SK-N-SH (cell line): ENCODE results near the gene MED6. TPM values are rescaled to one million over a fixed set of nuclear protein-coding genes. Genes with fewer than 3 reads are reported as not detected.

ENCODE experiments used
- CTCF ChIA-PET: fragments of 300-600, 350-600 bp; formaldehyde crosslinking; extraction: SDS; loops from one replicate; lab custom pipeline; 2021; lab: Yijun Ruan, JAX
- POLR2A ChIA-PET: fragments of 350-600 bp; sonication (Branson Sonifier 250); formaldehyde crosslinking; extraction: SDS; loops from one replicate; lab custom pipeline; 2020; ENCODE audit warnings: antibody characterized with exemption, inconsistent platforms; lab: Yijun Ruan, JAX
- DNase-seq: peaks from one replicate; pipeline ENCODE4 v3.0.0; 2012
- H2AFZ ChIP-seq: fragments of 200-600 bp; sonication (generic); 2 replicates; pipeline ENCODE4 v1.8.1; 2016; ENCODE audit warnings: antibody characterized with exemption, mild to moderate bottlenecking, low read depth
- H3F3A ChIP-seq: fragments of 200-600 bp; sonication (generic); replicated peaks from 2 replicates; pipeline ENCODE3; 2016; ENCODE audit warnings: antibody characterized with exemption, mild to moderate bottlenecking; ENCODE audit not compliant: insufficient read depth
- H3K27ac ChIP-seq, 2 experiments: fragments of 200-500 bp in 1 of 2; fragments of 200-600 bp in 1 of 2; sonication (Bioruptor generic) in 1 of 2; sonication (generic), shearing (Covaris generic) in 1 of 2; 2 replicates each; pipeline versions ENCODE4 v1.5.1 to v1.6.1; 2014 to 2016; ENCODE audit warnings: low read depth in 2 of 2, inconsistent platforms in 1 of 2, low read length in 1 of 2, mild to moderate bottlenecking in 1 of 2, mixed read lengths in 1 of 2
- H3K27me3 ChIP-seq: fragments of 200-600 bp; sonication (generic), shearing (Covaris generic); 2 replicates; pipeline ENCODE4 v1.6.1; 2016; ENCODE audit warnings: mixed run types; ENCODE audit not compliant: insufficient read depth
- H3K36me3 ChIP-seq, 2 experiments: fragments of 200-500 bp in 1 of 2; fragments of 200-600 bp in 1 of 2; sonication (Bioruptor generic) in 1 of 2; sonication (generic) in 1 of 2; replicated peaks in 1 of 2; 2 replicates each; pipeline versions ENCODE3 to v1.5.1; 2014 to 2016; ENCODE audit warnings: low read length in 1 of 2, mild to moderate bottlenecking in 1 of 2; ENCODE audit not compliant: insufficient read depth in 2 of 2, control insufficient read depth in 1 of 2
- H3K4me1 ChIP-seq, 2 experiments: fragments of 200-500 bp in 1 of 2; fragments of 200-600 bp in 1 of 2; sonication (Bioruptor generic) in 1 of 2; sonication (generic), shearing (Covaris generic) in 1 of 2; 2 replicates each; pipeline versions ENCODE4 v1.5.1 to v1.6.1; 2014 to 2016; ENCODE audit warnings: low read depth in 1 of 2, low read length in 1 of 2, mixed run types in 1 of 2; ENCODE audit not compliant: insufficient read depth in 2 of 2, control insufficient read depth in 1 of 2
- H3K4me2 ChIP-seq: fragments of 200-600 bp; sonication (generic), shearing (Covaris generic); 2 replicates; pipeline ENCODE4 v1.6.1; 2017; ENCODE audit warnings: mixed run types
- H3K4me3 ChIP-seq, 2 experiments: fragments of 200-500 bp in 1 of 2; fragments of 200-600 bp in 1 of 2; sonication (Bioruptor generic) in 1 of 2; sonication (generic), shearing (Covaris generic) in 1 of 2; 2 replicates each; pipeline versions ENCODE4 v1.5.1 to v1.8.1; 2014 to 2016; ENCODE audit warnings: low read depth in 2 of 2, inconsistent platforms in 1 of 2, low read length in 1 of 2, mild to moderate bottlenecking in 1 of 2, mixed read lengths in 1 of 2, moderate library complexity in 1 of 2
- H3K79me2 ChIP-seq: fragments of 200-600 bp; sonication (generic); 2 replicates; pipeline ENCODE4 v1.8.1; 2017; ENCODE audit warnings: mild to moderate bottlenecking; ENCODE audit not compliant: insufficient read depth
- H3K9ac ChIP-seq: fragments of 200-600 bp; sonication (generic); 2 replicates; pipeline ENCODE4 v1.6.1; 2017; ENCODE audit warnings: mixed run types
- H3K9me2 ChIP-seq: fragments of 200-600 bp; sonication (generic); 2 replicates; pipeline ENCODE4 v1.6.1; 2017; ENCODE audit warnings: mixed run types
- H3K9me3 ChIP-seq: fragments of 200-600 bp; sonication (generic); 2 replicates; pipeline ENCODE4 v1.6.1; 2017; ENCODE audit warnings: mixed run types, mild to moderate bottlenecking, moderate library complexity
- H4K20me1 ChIP-seq: fragments of 200-600 bp; sonication (generic); 2 replicates; pipeline ENCODE4 v1.6.1; 2017; ENCODE audit warnings: mild to moderate bottlenecking, mixed run types; ENCODE audit not compliant: insufficient read depth
- JUND ChIP-seq: IDR thresholded peaks from 2 replicates; pipeline ENCODE4 v1.4.0; 2012
- MAX ChIP-seq: IDR thresholded peaks from 2 replicates; pipeline ENCODE4 v1.4.0; 2012; ENCODE audit warnings: low read depth
- MXI1 ChIP-seq: IDR thresholded peaks from 2 replicates; pipeline ENCODE4 v1.6.1; 2012; ENCODE audit warnings: mild to moderate bottlenecking, low read depth, low read length, improper control_type of control experiment
- NRF1 ChIP-seq: IDR thresholded peaks from 2 replicates; pipeline ENCODE4 v1.6.1; 2012; ENCODE audit warnings: low read depth, mild to moderate bottlenecking, low read length
- PBX3 ChIP-seq: IDR thresholded peaks from 2 replicates; pipeline ENCODE4; 2012
- RCOR1 ChIP-seq: fragments of 150-350 bp; IDR thresholded peaks from 2 replicates; pipeline ENCODE4 v1.6.1; 2017; ENCODE audit warnings: antibody characterized with exemption, low read length
- WGBS: methylation state at CpG from one replicate; pipeline ENCODE4 v1.1.6; 2017; ENCODE audit warnings: low lambda C conversion rate; 5-methylcytosine and 5-hydroxymethylcytosine counted together
- polyA plus RNA-seq, 3 experiments: library from polyadenylated mRNA; depleted of rRNA; stranded (reverse); fragments of >200 nt; gene quantifications; 2 replicates each; pipeline ENCODE4 v1.2.3, GENCODE V29; 2012

MED6 gene
- polyA plus RNA-seq, 1 of the 3 experiments (the other 2 are of a cell fraction): 24.2 TPM

- Histone ChIP-seq H3F3A (peaks cover 9% of the 10 kb centered on the region), H3K9me2 (no peaks in the 10 kb centered on the region), H3K36me3 (peaks cover 19 to 56% of the 10 kb centered on the region in 2 experiments), H3K4me1 (no peaks in the 10 kb centered on the region), H3K27ac (no peak overlapping the region), H4K20me1 (no peaks in the 10 kb centered on the region), H2AFZ (no peak overlapping the region), H3K79me2 (no peaks in the 10 kb centered on the region), H3K4me2 (no peak overlapping the region), H3K9ac (no peak overlapping the region), H3K9me3 (no peaks in the 10 kb centered on the region), H3K4me3 (no peak overlapping the region), H3K27me3 (no peaks in the 10 kb centered on the region)
- TF ChIP-seq RCOR1 (no peak), MXI1 (no peak)
- ChIA-PET POLR2A (no interaction called here), CTCF (no interaction called here)
- WGBS: 95% methylated on average over 2 of the region's 2 CpGs
- no peak for DNase-seq
Observed at GRCh38 chr14:70576891-70577290, 23.6 kb downstream of the MED6 start.

GRCh38 chr14:70573050-70573449, 27.4 kb downstream of the MED6 start:
- H3K4me3 ChIP-seq: no peak overlapping the region
- H3K27ac ChIP-seq: no peak overlapping the region
- H3K9me2 ChIP-seq: no peaks in the 10 kb centered on the region
- H3F3A ChIP-seq: peaks cover 2% of the 10 kb centered on the region
- no peaks in the 10 kb centered on the region for H3K9me3 ChIP-seq
- 95% methylated on average over 1 of the region's 1 CpG for WGBS
- no peaks in the 10 kb centered on the region for H3K4me1 ChIP-seq
- H3K9ac ChIP-seq: no peak overlapping the region
- H2AFZ ChIP-seq: no peak overlapping the region
- no peak for TF ChIP-seq JUND
- TF ChIP-seq RCOR1: no peak
- TF ChIP-seq PBX3: no peak
- TF ChIP-seq NRF1: no peak
- no peaks in the 10 kb centered on the region for H3K27me3 ChIP-seq
- DNase-seq: no peak
- H3K79me2 ChIP-seq: peaks cover 5% of the 10 kb centered on the region
- no peaks in the 10 kb centered on the region for H4K20me1 ChIP-seq
- H3K36me3 ChIP-seq: peaks cover 9 to 38% of the 10 kb centered on the region in 2 experiments
- ChIA-PET POLR2A (no interaction called here), CTCF (no interaction called here)
- H3K4me2 ChIP-seq: no peak overlapping the region

GRCh38 chr14:70571139-70571538, 29.3 kb downstream of the MED6 start:
- no peaks in the 10 kb centered on the region for H4K20me1 ChIP-seq

More at GRCh38 chr14:70571139-70571538, 29.3 kb downstream of the MED6 start:
- H3K9me2 ChIP-seq: no peaks in the 10 kb centered on the region
- ChIA-PET POLR2A (no interaction called here), CTCF (no interaction called here)
- H2AFZ ChIP-seq: no peak overlapping the region
- 100% methylated on average over 2 of the region's 2 CpGs for WGBS
- peaks cover 2% of the 10 kb centered on the region for H3F3A ChIP-seq
- no peak for DNase-seq
- H3K9me3 ChIP-seq: peaks cover under 1% of the 10 kb centered on the region; the same call in 1 of the 2 replicates
- H3K9ac ChIP-seq: no peak overlapping the region
- H3K27me3 ChIP-seq: no peaks in the 10 kb centered on the region
- H3K4me3 ChIP-seq: no peak overlapping the region
- peaks cover 12 to 37% of the 10 kb centered on the region in 2 experiments for H3K36me3 ChIP-seq
- H3K4me1 ChIP-seq: no peaks in the 10 kb centered on the region
- peaks cover 5% of the 10 kb centered on the region for H3K79me2 ChIP-seq
- H3K27ac ChIP-seq: no peak overlapping the region
- no peak overlapping the region for H3K4me2 ChIP-seq
- no peak for TF ChIP-seq MAX
